CD4-positive, alpha-beta T cell (primary cell): ENCODE measurements around the gene ZNF423. TPM values are rescaled to one million over a fixed set of nuclear protein-coding genes. Genes with fewer than 3 reads are reported as not detected.

ENCODE experiments used
- ATAC-seq: fragments of 200-7000 bp; cut with Tn5 transposase; one replicate; pipeline ENCODE4 v1.10.0; 2022; ENCODE audit warnings: mild to moderate bottlenecking; ENCODE audit not compliant: poor library complexity
- CTCF ChIA-PET: fragments of 350-600 bp; sonication (Branson Sonifier 250); formaldehyde crosslinking; loops from one replicate; lab custom pipeline; 2021; ENCODE audit warnings: antibody characterized with exemption, inconsistent platforms; lab: Charles Lee
- POLR2A ChIA-PET: fragments of 350-600 bp; sonication (Branson Sonifier 250); formaldehyde crosslinking; loops from one replicate; lab custom pipeline; 2021; ENCODE audit warnings: antibody characterized with exemption, inconsistent platforms; lab: Charles Lee
- DNase-seq, 14 experiments: peaks; one replicate each; pipeline ENCODE4 v3.0.0-alpha.2; 2013 to 2020; ENCODE audit warnings: mixed read lengths in 2 of 14
- H3K27ac ChIP-seq, 2 donors: one replicate each; pipeline versions ENCODE4 v1.5.1 to v1.7.0; 2013; ENCODE audit warnings: low read length in 2 of 2, low read depth in 1 of 2, mild to moderate bottlenecking in 1 of 2
- H3K27me3 ChIP-seq, 2 experiments: 1 replicate in 1 of 2; 2 replicates in 1 of 2; pipeline versions ENCODE4 v1.6.1 to v1.7.0; 2013; ENCODE audit warnings: low read length in 2 of 2, control low read depth in 1 of 2, mild to moderate bottlenecking in 1 of 2, moderate library complexity in 1 of 2; ENCODE audit not compliant: insufficient read depth in 2 of 2, control insufficient read depth in 1 of 2
- H3K36me3 ChIP-seq: one replicate; pipeline ENCODE4 v1.6.1; 2013; ENCODE audit warnings: low read length, control low read depth; ENCODE audit not compliant: insufficient read depth
- H3K4me1 ChIP-seq: one replicate; pipeline ENCODE4 v1.6.1; 2013; ENCODE audit warnings: low read length, control low read depth; ENCODE audit not compliant: insufficient read depth
- H3K4me3 ChIP-seq: one replicate; pipeline ENCODE4 v1.5.1; 2013; ENCODE audit warnings: mild to moderate bottlenecking, low read length, moderate library complexity
- H3K9me3 ChIP-seq, 2 experiments: 1 replicate in 1 of 2; 2 replicates in 1 of 2; pipeline versions ENCODE4 v1.6.1 to v1.7.0; 2013; ENCODE audit warnings: low read length in 2 of 2, mild to moderate bottlenecking in 2 of 2, control low read depth in 1 of 2, moderate library complexity in 1 of 2; ENCODE audit not compliant: control insufficient read depth in 1 of 2, insufficient read depth in 1 of 2
- H3K27ac Mint-ChIP-seq: one replicate; pipeline ENCODE4 v1.8.0; 2020; ENCODE audit warnings: mixed read lengths
- H3K27me3 Mint-ChIP-seq: one replicate; pipeline ENCODE4 v1.8.0; 2021; ENCODE audit warnings: mixed read lengths
- H3K36me3 Mint-ChIP-seq: one replicate; pipeline ENCODE4 v1.8.0; 2021; ENCODE audit warnings: low read depth, mixed read lengths
- H3K4me1 Mint-ChIP-seq: one replicate; pipeline ENCODE4 v1.8.0; 2021; ENCODE audit warnings: low read depth, mixed read lengths
- H3K4me3 Mint-ChIP-seq: one replicate; pipeline ENCODE4 v1.8.0; 2020; ENCODE audit warnings: mild to moderate bottlenecking, mixed read lengths
- H3K9me3 Mint-ChIP-seq: one replicate; pipeline ENCODE4 v1.8.0; 2020; ENCODE audit warnings: mixed read lengths
- CTCF ChIP-seq: fragments of 200-600 bp; IDR thresholded peaks from one replicate; pipeline ENCODE4 v1.8.0; 2022; ENCODE audit warnings: antibody characterized with exemption, mild to moderate bottlenecking
- intact Hi-C, 2 experiments: fragments of 100-400 bp; cut with DNase I in 1 of 2; cut with micrococcal nuclease in 1 of 2; formaldehyde crosslinking; loops; one replicate each; pipeline versions ENCODE4 v1.15.1 to v1.9.0; 2023 to 2025; cut with DNase I, micrococcal nuclease
- total RNA-seq, 174 experiments: library from RNA in 2 of 174; stranded (reverse) in 2 of 174; gene quantifications; one replicate each; pipeline ENCODE4 v1.2.3 and lab custom pipeline; 2021 to 2026

Gene ZNF423
- total RNA-seq, 2 experiments from 2014 or later: not detected

DNA sequence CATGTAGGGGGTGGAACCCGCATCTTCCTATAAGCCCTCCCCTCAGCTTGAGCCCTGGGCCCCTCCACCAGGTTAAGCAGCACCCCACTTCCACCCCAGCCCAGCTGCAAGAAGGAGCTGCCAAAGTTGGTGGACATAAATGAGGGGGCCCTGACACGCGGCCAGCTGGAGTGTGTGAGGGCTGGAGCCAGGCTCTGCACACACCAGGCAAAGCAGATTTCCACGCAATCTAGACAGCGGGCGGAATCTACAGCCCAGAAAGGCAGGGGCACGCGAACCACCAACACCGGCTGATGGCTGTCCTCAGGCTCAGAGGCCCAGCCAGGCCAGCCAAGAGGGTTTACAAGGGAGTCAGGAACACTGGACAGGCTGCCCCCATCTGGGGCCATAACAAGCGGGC is 171.2 kb downstream of the ZNF423 start:
- ChIA-PET CTCF (no interaction called here), POLR2A (no interaction called here)
- Histone ChIP-seq H3K27me3 (peaks cover 6 to 10% of the 10 kb centered on the region in 2 experiments), H3K4me1 (no peaks in the 10 kb centered on the region), H3K9me3 (peaks cover 0 to 9% of the 10 kb centered on the region in 2 experiments), H3K36me3 (no peaks in the 10 kb centered on the region), H3K4me3 (no peak overlapping the region), H3K27ac (no peak overlapping the region)
- no peaks in the 10 kb centered on the region for H3K36me3 Mint-ChIP-seq
- H3K4me3 Mint-ChIP-seq: no peak overlapping the region
- H3K4me1 Mint-ChIP-seq: no peaks in the 10 kb centered on the region
- ATAC-seq (no peak), DNase-seq (no peak)
- H3K9me3 Mint-ChIP-seq: no peaks in the 10 kb centered on the region
- intact Hi-C loops: no loop called here
- TF ChIP-seq CTCF: no peak
- H3K27ac Mint-ChIP-seq: no peak overlapping the region
- H3K27me3 Mint-ChIP-seq: peaks cover 32% of the 10 kb centered on the region

- Histone ChIP-seq H3K4me3 (no peak overlapping the region), H3K9me3 (peaks cover 0 to 15% of the 10 kb centered on the region in 2 experiments), H3K4me1 (no peaks in the 10 kb centered on the region), H3K27me3 (peaks cover 6 to 10% of the 10 kb centered on the region in 2 experiments), H3K27ac (no peak overlapping the region), H3K36me3 (no peaks in the 10 kb centered on the region)
- DNase-seq (no peak), ATAC-seq (no peak)
- POLR2A ChIA-PET: no interaction called here
- TF ChIP-seq CTCF: no peak
- Mint-ChIP-seq H3K4me1 (no peaks in the 10 kb centered on the region), H3K4me3 (no peak overlapping the region), H3K9me3 (no peaks in the 10 kb centered on the region), H3K27ac (no peak overlapping the region), H3K27me3 (peaks cover 22% of the 10 kb centered on the region), H3K36me3 (no peaks in the 10 kb centered on the region)
- intact Hi-C loops: no loop called here
- CTCF ChIA-PET: no interaction called here
Observed at GRCh38 chr16:49682577-49683165, 173.2 kb downstream of the ZNF423 start.

DNA sequence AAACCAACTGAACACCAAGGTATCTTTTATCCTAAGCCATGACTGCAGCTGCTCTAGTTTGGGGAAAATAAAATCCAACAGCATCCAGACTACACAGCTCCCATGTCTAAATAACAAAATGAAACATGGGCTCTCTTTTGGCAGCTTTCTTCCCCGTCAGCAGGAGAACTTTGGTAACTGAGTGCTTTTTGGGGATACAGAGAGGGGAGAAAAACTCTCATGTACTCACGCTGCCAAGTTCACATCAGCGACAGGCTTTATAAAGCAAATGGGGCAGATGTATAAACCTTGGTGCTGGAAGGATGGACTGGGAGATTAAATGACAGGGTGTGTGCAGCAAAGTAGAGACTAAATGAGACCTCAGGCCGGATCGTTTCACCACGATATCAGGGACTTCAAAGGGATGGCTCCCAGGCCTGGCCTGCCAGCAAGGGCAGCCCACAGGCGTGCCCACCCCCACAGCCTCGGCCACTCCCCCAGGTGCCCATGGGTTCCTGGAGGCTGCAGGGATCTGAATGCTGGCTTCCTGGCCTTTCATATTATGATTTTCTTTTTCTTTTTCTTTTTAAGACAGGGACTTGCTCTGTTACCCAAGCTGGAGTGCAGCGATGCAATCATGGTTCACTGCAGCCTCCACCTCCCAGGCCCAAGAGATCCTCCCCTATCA is 174.6 kb downstream of the ZNF423 start:
- H3K27ac ChIP-seq: no peak overlapping the region
- no peak for TF ChIP-seq CTCF
- no peaks in the 10 kb centered on the region for H3K36me3 ChIP-seq
- no peak overlapping the region for H3K4me3 ChIP-seq
- ChIA-PET POLR2A (no interaction called here), CTCF (no interaction called here)
- H3K9me3 ChIP-seq: peaks cover 0 to 15% of the 10 kb centered on the region in 2 experiments
- ATAC-seq (no peak), DNase-seq (no peak)
- no peaks in the 10 kb centered on the region for H3K4me1 ChIP-seq
- Mint-ChIP-seq H3K36me3 (no peaks in the 10 kb centered on the region), H3K4me1 (no peaks in the 10 kb centered on the region), H3K27me3 (peaks cover 10% of the 10 kb centered on the region), H3K27ac (no peak overlapping the region), H3K4me3 (no peak overlapping the region), H3K9me3 (no peaks in the 10 kb centered on the region)
- peaks cover under 1 to 4% of the 10 kb centered on the region in 2 experiments for H3K27me3 ChIP-seq
- intact Hi-C loops: no loop called here
